Measurements from ENCODE around the gene DAB2IP. TPM values are rescaled to one million over a fixed set of nuclear protein-coding genes. Genes with fewer than 3 reads are reported as not detected.
A peak's percentile ranks its signal among the peaks of the same experiment; 100 is the strongest.

The DAB2IP gene
- total RNA-seq, 4 donors from 2014 or later = 55.2 to 76.0 (median 60.5) TPM

GRCh38 chr9:121773954-121774714 is 122.7 kb downstream of the DAB2IP start:
- Histone ChIP-seq H3K9me3 (no peaks in the 10 kb centered on the region), H3K27ac (no peak overlapping the region), H3K36me3 (peaks cover 0 to 96% (median 0%) of the 10 kb centered on the region in 3 donors), H3K27me3 (no peaks in the 10 kb centered on the region), H3K4me3 (no peak overlapping the region), H3K4me1 (no peaks in the 10 kb centered on the region)
- DNase-seq = peak in 1 of 3 donors; percentile 45
- TF ChIP-seq POLR2A (IDR thresholded peaks at IDR 0.05) = no peak
- TF ChIP-seq CTCF (IDR thresholded peaks at IDR 0.05) = no peak

- Histone ChIP-seq H3K4me1 (no peaks in the 10 kb centered on the region), H3K27me3 (no peaks in the 10 kb centered on the region), H3K4me3 (no peak overlapping the region), H3K9me3 (no peaks in the 10 kb centered on the region), H3K27ac (no peak overlapping the region), H3K36me3 (peaks cover 0 to 93% (median 0%) of the 10 kb centered on the region in 3 donors)
- TF ChIP-seq CTCF (IDR thresholded peaks at IDR 0.05) (no peak), POLR2A (IDR thresholded peaks at IDR 0.05) (no peak)
- peak in 1 of 3 donors; percentile 41 for DNase-seq
These were observed 123.5 kb downstream of the DAB2IP start for GRCh38 chr9:121774715-121775613.

GRCh38 chr9:121776001-121776738 is 124.7 kb downstream of the DAB2IP start:
- Histone ChIP-seq H3K9me3 (no peaks in the 10 kb centered on the region), H3K4me3 (no peak overlapping the region), H3K27ac (no peak overlapping the region), H3K36me3 (peaks cover 0 to 94% (median 0%) of the 10 kb centered on the region in 3 donors), H3K27me3 (no peaks in the 10 kb centered on the region), H3K4me1 (no peaks in the 10 kb centered on the region)
- DNase-seq = peak in 1 of 3 donors; percentile 43
- TF ChIP-seq POLR2A (IDR thresholded peaks at IDR 0.05) (no peak), CTCF (IDR thresholded peaks at IDR 0.05) (no peak)

GRCh38 chr9:121776739-121777637 is 125.6 kb downstream of the DAB2IP start:
- Histone ChIP-seq H3K36me3 (peaks cover 0 to 94% (median 0%) of the 10 kb centered on the region in 3 donors), H3K27me3 (no peaks in the 10 kb centered on the region), H3K4me1 (no peaks in the 10 kb centered on the region), H3K27ac (no peak overlapping the region), H3K4me3 (no peak overlapping the region), H3K9me3 (no peaks in the 10 kb centered on the region)
- no peak for TF ChIP-seq POLR2A (IDR thresholded peaks at IDR 0.05)
- DNase-seq = peak in 1 of 3 donors; percentile 37

GRCh38 chr9:121778252-121779225 is 127.1 kb downstream of the DAB2IP start:
- Histone ChIP-seq H3K9me3 (no peaks in the 10 kb centered on the region), H3K4me3 (no peak overlapping the region), H3K36me3 (peaks cover 0 to 94% (median 0%) of the 10 kb centered on the region in 3 donors)

More at GRCh38 chr9:121778252-121779225, 127.1 kb downstream of the DAB2IP start:
- H3K4me1 ChIP-seq = no peaks in the 10 kb centered on the region
- TF ChIP-seq POLR2A (IDR thresholded peaks at IDR 0.05) (no peak), CTCF (IDR thresholded peaks at IDR 0.05) (no peak)
- H3K27me3 ChIP-seq = no peaks in the 10 kb centered on the region
- no peak for DNase-seq
- peak overlapping the region in 1 of 4 donors; percentile 48 for H3K27ac ChIP-seq
